ENCODE data around the gene TMED7. TPM values are rescaled to one million over a fixed set of nuclear protein-coding genes. Genes with fewer than 3 reads are reported as not detected.

TMED7 gene
- total and polyA plus RNA-seq, 2 donors = 25.9 to 33.0 TPM

- WGBS = 91% methylated on average over 1 of the region's 1 CpG
- Histone ChIP-seq H3K27me3 (ENCODE audit: control insufficient read depth in 2 of 2, insufficient read depth in 1 of 2, low read length in 1 of 2) (no peaks in the 10 kb centered on the region), H3K4me1 (ENCODE audit: control insufficient read depth in 2 of 2, insufficient read depth in 2 of 2, low read length in 2 of 2) (no peaks in the 10 kb centered on the region)
Measured at GRCh38 chr5:115568668-115569067, 57.2 kb downstream of the TMED7 start.

DNA sequence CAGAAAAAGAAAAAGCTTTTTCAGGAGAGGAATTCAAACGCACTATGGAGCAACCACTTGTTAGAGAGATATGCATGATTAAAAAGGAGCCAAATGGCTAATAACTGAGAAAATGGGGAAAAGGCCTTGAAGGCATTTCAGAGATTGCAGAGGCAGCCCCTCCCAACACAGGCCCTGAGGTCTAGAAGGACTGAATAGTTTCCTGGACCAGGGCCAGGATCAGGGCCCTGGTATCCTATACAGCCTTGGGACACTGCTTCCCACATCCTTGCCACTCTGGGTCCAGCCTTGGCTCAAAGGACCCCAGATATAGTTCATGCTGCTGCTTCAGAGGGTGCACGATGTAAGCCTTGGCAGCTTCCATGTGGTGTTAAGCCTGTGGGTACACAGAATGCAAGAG, 60.6 kb downstream of the TMED7 start:
- no peaks in the 10 kb centered on the region for H3K36me3 ChIP-seq (ENCODE audit: control insufficient read depth in 2 of 2, insufficient read depth in 2 of 2, low read length in 1 of 2)
- no peak overlapping the region for H3K4me3 ChIP-seq (ENCODE audit: low read length in 2 of 2)
- no peaks in the 10 kb centered on the region for H3K27me3 ChIP-seq (ENCODE audit: control insufficient read depth in 2 of 2, insufficient read depth in 1 of 2, low read length in 1 of 2)
- no peaks in the 10 kb centered on the region for H3K9me3 ChIP-seq (ENCODE audit: control insufficient read depth in 2 of 2, insufficient read depth in 1 of 2, low read length in 1 of 2)
- WGBS = 97% methylated on average over 2 of the region's 2 CpGs
- no peak for DNase-seq (ENCODE audit: low read depth in 6 of 9, low spot score in 9 of 9)
- no peaks in the 10 kb centered on the region for H3K4me1 ChIP-seq (ENCODE audit: control insufficient read depth in 2 of 2, insufficient read depth in 2 of 2, low read length in 2 of 2)
- H3K27ac ChIP-seq (ENCODE audit: low read depth in 1 of 2, low read length in 1 of 2) = no peak overlapping the region

More at GRCh38 chr5:115568668-115569067, 57.2 kb downstream of the TMED7 start:
- Histone ChIP-seq H3K4me3 (ENCODE audit: low read length in 2 of 2) (no peak overlapping the region), H3K36me3 (ENCODE audit: control insufficient read depth in 2 of 2, insufficient read depth in 2 of 2, low read length in 1 of 2) (no peaks in the 10 kb centered on the region), H3K9me3 (ENCODE audit: control insufficient read depth in 2 of 2, insufficient read depth in 1 of 2, low read length in 1 of 2) (no peaks in the 10 kb centered on the region), H3K27ac (ENCODE audit: low read depth in 1 of 2, low read length in 1 of 2) (no peak overlapping the region)
- DNase-seq (ENCODE audit: low read depth in 6 of 9, low spot score in 9 of 9) = no peak

Other genes starting within 250 kb of the TMED7 start
- 8.5 TPM for gene FEM1C, start 81.3 kb downstream of the TMED7 start, total RNA-seq
- gene FEM1C, start 81.3 kb downstream of the TMED7 start, polyA plus RNA-seq = 8.1 TPM
- 1.8 TPM for gene TICAM2, start 23.6 kb downstream of the TMED7 start, total RNA-seq
- 3.3 TPM for gene TICAM2, start 23.6 kb downstream of the TMED7 start, polyA plus RNA-seq
- gene CDO1, start 190.6 kb upstream of the TMED7 start, total RNA-seq = 1.6 TPM
- 1.7 TPM for gene CDO1, start 190.6 kb upstream of the TMED7 start, polyA plus RNA-seq
- 58.1 TPM for gene ATG12, start 215.5 kb upstream of the TMED7 start, total RNA-seq
- 52.9 TPM for gene ATG12, start 215.5 kb upstream of the TMED7 start, polyA plus RNA-seq
- 56.1 TPM for gene AP3S1, start 215.9 kb upstream of the TMED7 start, total RNA-seq
- 85.0 TPM for gene AP3S1, start 215.9 kb upstream of the TMED7 start, polyA plus RNA-seq

Data from thymus (tissue), 11 donors.